Ishikawa (cell line): Measurements from ENCODE around the gene DUS1L.

Source experiments
- CEBPB ChIP-seq: IDR thresholded peaks from 2 replicates; pipeline ENCODE4 v1.6.1; 2012
- CREB1 ChIP-seq: IDR thresholded peaks from 2 replicates; pipeline ENCODE4 v1.6.1; 2012; ENCODE audit warnings: low read depth
- EGR1 ChIP-seq: IDR thresholded peaks from 2 replicates; pipeline ENCODE4 v1.6.1; 2012
- EP300 ChIP-seq: IDR thresholded peaks from 2 replicates; pipeline ENCODE4 v1.6.1; 2012; ENCODE audit warnings: borderline replicate concordance
- FOXM1 ChIP-seq: IDR thresholded peaks from 2 replicates; pipeline ENCODE4 v1.6.1; 2012; ENCODE audit warnings: low read depth, borderline replicate concordance
- NFIC ChIP-seq: IDR thresholded peaks from 2 replicates; pipeline ENCODE4 v1.6.1; 2012
- RAD21 ChIP-seq: IDR thresholded peaks from 2 replicates; pipeline ENCODE4 v1.6.1; 2012; ENCODE audit warnings: low read depth
- TAF1 ChIP-seq: IDR thresholded peaks from 2 replicates; pipeline ENCODE4 v1.6.1; 2012; ENCODE audit warnings: low read depth, mild to moderate bottlenecking
- TCF12 ChIP-seq: IDR thresholded peaks from 2 replicates; pipeline ENCODE4 v1.6.1; 2012; ENCODE audit warnings: low read depth
- TEAD4 ChIP-seq: IDR thresholded peaks from 2 replicates; pipeline ENCODE4 v1.6.1; 2012
- YY1 ChIP-seq: IDR thresholded peaks from 2 replicates; pipeline ENCODE4 v1.6.1; 2012; ENCODE audit warnings: low read depth
- ZBTB7A ChIP-seq: IDR thresholded peaks from 2 replicates; pipeline ENCODE4 v1.6.1; 2012; ENCODE audit warnings: low read depth
- TF ChIP-seq, protein P1 (sequence below): IDR thresholded peaks from 2 replicates; pipeline ENCODE4 v1.6.1; 2012
- TF ChIP-seq, protein P2 (sequence below): IDR thresholded peaks from 2 replicates; pipeline ENCODE4 v1.6.1; 2012; ENCODE audit warnings: low read depth, mild to moderate bottlenecking
- TF ChIP-seq, protein P3 (sequence below): IDR thresholded peaks from 2 replicates; pipeline ENCODE4 v1.6.1; 2012

DUS1L gene

DNA sequence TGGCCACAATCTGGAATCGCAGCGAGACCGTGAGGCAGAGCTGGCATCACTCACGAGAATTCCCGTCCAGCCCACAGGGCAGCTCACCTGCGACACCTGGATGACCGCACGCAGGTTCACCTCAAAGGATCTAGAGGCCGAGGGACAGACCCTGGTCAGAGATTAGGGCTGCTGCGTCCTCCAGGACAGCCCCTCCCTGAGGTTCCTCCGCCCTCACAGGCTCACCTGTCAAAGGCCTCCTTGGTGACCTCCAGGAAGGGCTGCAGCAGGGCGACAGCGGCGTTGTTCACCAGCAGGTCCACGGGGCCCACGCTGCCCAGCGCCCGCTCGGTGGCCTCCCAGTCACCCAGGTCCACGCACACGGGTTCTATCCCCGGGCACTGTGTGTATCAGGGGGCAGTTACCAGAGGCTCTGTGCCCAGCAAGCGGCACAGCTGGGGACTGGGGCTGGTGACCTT is 28.9 kb downstream of the DUS1L start:
- TF ChIP-seq ZBTB7A, result no peak
- TF ChIP-seq, protein P1, sequence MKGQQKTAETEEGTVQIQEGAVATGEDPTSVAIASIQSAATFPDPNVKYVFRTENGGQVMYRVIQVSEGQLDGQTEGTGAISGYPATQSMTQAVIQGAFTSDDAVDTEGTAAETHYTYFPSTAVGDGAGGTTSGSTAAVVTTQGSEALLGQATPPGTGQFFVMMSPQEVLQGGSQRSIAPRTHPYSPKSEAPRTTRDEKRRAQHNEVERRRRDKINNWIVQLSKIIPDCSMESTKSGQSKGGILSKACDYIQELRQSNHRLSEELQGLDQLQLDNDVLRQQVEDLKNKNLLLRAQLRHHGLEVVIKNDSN, result no peak
- TF ChIP-seq CEBPB, result no peak
- TF ChIP-seq, protein P2, sequence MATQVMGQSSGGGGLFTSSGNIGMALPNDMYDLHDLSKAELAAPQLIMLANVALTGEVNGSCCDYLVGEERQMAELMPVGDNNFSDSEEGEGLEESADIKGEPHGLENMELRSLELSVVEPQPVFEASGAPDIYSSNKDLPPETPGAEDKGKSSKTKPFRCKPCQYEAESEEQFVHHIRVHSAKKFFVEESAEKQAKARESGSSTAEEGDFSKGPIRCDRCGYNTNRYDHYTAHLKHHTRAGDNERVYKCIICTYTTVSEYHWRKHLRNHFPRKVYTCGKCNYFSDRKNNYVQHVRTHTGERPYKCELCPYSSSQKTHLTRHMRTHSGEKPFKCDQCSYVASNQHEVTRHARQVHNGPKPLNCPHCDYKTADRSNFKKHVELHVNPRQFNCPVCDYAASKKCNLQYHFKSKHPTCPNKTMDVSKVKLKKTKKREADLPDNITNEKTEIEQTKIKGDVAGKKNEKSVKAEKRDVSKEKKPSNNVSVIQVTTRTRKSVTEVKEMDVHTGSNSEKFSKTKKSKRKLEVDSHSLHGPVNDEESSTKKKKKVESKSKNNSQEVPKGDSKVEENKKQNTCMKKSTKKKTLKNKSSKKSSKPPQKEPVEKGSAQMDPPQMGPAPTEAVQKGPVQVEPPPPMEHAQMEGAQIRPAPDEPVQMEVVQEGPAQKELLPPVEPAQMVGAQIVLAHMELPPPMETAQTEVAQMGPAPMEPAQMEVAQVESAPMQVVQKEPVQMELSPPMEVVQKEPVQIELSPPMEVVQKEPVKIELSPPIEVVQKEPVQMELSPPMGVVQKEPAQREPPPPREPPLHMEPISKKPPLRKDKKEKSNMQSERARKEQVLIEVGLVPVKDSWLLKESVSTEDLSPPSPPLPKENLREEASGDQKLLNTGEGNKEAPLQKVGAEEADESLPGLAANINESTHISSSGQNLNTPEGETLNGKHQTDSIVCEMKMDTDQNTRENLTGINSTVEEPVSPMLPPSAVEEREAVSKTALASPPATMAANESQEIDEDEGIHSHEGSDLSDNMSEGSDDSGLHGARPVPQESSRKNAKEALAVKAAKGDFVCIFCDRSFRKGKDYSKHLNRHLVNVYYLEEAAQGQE, result no peak
- TF ChIP-seq RAD21, result no peak
- no peak for TF ChIP-seq EGR1
- no peak for TF ChIP-seq TAF1
- TF ChIP-seq CREB1, result no peak
- TF ChIP-seq TCF12, result no peak
- TF ChIP-seq TEAD4, result no peak
- TF ChIP-seq NFIC, result no peak
- TF ChIP-seq, protein P3, sequence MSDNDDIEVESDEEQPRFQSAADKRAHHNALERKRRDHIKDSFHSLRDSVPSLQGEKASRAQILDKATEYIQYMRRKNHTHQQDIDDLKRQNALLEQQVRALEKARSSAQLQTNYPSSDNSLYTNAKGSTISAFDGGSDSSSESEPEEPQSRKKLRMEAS, result no peak
- no peak for TF ChIP-seq FOXM1
- TF ChIP-seq YY1, result no peak
- no peak for TF ChIP-seq EP300

DNA sequence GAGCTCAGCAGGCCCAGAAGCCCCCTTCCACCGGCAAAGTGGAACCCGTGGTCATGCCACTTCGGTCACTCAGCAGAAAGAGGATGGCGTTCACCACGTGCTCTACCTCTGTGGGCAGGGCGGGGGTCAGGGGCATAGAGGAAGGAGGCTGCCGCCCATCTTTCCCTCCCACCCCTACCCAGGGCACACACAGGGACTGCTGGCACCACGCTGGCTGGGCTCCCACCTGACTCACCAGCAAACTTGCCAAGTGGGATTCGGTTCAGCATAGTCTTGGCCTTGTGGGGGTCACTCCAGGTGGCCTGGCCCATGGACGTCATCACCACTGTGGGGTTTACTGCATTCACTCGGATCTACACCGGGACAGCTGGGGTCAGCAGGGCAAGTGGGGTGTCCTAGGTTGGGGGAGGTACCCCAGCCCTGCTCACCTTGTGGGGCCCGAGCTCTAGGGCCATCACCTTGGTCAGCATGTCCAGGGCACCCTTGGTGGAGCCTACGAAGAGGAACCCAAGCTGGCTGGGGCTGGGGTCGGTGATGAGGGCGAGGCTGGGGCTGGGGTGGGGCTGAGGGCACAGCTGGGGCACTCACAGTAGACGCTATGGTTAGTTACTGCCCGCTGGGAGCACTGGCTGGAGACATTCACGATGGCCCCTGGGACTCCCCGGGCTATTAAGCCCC is 29.5 kb downstream of the DUS1L start:
- TF ChIP-seq, protein P3, result no peak
- TF ChIP-seq FOXM1 (no peak), TCF12 (no peak), NFIC (no peak), EGR1 (no peak), EP300 (no peak), YY1 (no peak)
- TF ChIP-seq, protein P2, result no peak
- TF ChIP-seq, protein P1, result no peak

DNA sequence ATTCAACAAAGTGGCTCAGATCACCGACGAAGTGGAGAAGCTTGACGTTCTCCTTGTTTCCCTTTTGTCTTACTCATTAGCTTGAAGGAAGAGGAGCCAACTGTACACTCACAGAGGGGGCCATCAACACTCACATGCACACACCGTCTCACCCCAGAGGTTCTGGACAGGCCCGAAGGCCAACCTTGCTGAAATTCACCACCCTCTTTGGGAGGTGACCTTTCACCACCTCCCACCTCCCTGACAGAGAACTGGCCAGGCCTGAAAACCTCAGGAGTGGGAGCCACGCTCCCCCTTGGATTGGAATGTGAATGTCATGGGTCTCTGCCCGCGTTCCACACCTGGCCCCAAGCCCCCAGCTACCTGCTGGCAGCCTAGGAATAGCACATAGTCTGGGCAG is 30.1 kb downstream of the DUS1L start:
- TF ChIP-seq EGR1 (no peak), TAF1 (no peak), RAD21 (no peak)

DNA sequence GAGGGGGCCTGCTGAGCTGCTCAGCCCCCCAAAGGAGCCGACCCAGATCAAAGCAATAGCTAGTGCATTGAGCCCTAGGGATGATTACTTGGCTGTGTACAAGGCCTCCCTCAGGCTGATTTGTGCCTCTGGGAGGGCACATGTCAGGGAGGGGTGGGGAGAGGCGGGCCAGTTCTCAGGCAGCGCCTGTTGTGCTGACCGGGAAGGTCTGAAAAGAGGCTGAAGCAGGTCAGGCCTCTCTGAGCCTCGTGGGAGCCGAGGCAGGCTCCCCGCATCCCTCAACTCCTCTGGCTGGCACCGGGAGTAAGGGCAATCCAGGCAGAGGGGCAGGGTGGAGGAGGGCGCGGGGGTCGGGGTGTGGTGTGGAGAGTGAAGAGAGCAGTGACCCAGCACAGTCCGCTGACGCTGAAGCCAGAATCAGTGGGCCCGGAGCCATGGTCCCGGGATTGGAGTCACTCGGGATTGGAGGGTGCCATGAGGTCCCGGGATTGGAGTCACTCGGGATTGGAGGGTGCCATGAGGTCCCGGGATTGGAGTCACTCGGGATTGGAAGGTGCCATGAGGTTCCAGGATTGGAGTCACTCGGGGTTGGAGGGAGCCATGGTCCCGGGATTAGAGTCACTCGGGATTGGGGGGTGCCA is 31.1 kb downstream of the DUS1L start:
- TF ChIP-seq, protein P2, result no peak
- no peak for TF ChIP-seq EGR1
- TF ChIP-seq, protein P1, result no peak
- no peak for TF ChIP-seq FOXM1
- no peak for TF ChIP-seq NFIC
- TF ChIP-seq RAD21, result no peak
- no peak for TF ChIP-seq ZBTB7A
- TF ChIP-seq, protein P3, result no peak
- TF ChIP-seq TAF1, result no peak
- no peak for TF ChIP-seq TEAD4
- no peak for TF ChIP-seq TCF12
